Mucosa of stomach (tissue), 1 donor: Measurements from ENCODE around the gene PALLD.

Source experiments
- H3K27me3 ChIP-seq: one replicate; pipeline ENCODE4 v1.7.0; 2013; ENCODE audit warnings: mild to moderate bottlenecking, low read length; ENCODE audit not compliant: control insufficient read depth, insufficient read depth
- H3K36me3 ChIP-seq: one replicate; pipeline ENCODE4 v1.7.0; 2013; ENCODE audit warnings: low read length; ENCODE audit not compliant: control insufficient read depth, insufficient read depth
- H3K4me1 ChIP-seq: one replicate; pipeline ENCODE4 v1.7.0; 2013; ENCODE audit warnings: mild to moderate bottlenecking, low read length; ENCODE audit not compliant: control insufficient read depth, insufficient read depth
- H3K4me3 ChIP-seq: one replicate; pipeline ENCODE4 v1.7.0; 2013; ENCODE audit warnings: low read length
- H3K9ac ChIP-seq: one replicate; pipeline ENCODE4 v1.7.0; 2013; ENCODE audit warnings: mild to moderate bottlenecking, low read length, moderate library complexity
- H3K9me3 ChIP-seq: one replicate; pipeline ENCODE4 v1.7.0; 2013; ENCODE audit warnings: mild to moderate bottlenecking, low read length, moderate library complexity; ENCODE audit not compliant: control insufficient read depth
- donor health status: Pancreatic carcinoma.

The PALLD gene

DNA sequence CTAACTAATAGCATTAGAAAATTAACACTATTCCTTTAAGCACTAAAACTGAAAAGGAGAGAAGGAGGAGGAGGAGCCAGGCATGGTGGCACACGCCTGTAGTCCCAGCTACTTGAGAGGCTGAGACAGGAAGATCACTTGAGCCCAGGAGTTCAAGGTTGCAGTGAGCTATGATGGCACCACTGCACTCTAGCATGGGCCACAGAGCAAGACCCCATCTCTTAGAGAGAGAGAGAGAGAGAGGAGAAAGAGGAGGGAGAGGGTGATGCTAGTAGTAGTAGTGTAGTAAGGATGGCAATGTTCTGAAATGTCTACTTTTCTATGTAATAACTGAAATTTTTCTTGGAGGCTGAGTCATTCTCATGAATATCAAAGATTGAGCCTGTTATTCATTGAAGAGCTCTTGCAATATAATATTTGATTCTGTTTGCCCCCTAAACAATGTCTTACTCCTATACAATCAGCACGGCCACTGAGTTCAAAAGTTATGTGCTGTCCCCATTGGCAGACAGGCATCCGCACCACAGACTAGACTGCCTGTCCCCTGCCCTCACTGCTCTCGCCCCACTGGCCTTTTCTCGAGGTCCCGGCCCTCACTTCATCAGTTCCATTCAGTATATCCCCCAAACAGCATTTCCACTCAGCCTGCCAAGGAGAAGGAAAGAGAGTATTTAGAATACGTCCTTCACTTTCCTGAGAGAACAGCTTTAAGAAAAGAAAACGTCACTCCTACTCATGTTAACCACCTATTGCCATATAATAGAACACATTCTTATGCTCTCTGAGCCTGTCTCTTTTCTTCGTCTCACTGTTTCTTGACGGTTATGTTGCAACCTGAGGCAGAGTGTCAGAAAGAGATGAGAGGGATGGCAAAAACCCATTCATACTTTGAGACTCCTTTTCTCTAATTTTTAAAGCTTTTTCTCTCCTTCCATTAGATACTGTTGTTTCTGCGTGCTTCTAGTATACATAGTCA is 238.1 kb downstream of the PALLD start:
- Histone ChIP-seq H3K9me3 (no peaks in the 10 kb centered on the region), H3K36me3 (no peaks in the 10 kb centered on the region), H3K4me1 (no peaks in the 10 kb centered on the region), H3K9ac (no peak overlapping the region), H3K4me3 (no peak overlapping the region), H3K27me3 (no peaks in the 10 kb centered on the region)

DNA sequence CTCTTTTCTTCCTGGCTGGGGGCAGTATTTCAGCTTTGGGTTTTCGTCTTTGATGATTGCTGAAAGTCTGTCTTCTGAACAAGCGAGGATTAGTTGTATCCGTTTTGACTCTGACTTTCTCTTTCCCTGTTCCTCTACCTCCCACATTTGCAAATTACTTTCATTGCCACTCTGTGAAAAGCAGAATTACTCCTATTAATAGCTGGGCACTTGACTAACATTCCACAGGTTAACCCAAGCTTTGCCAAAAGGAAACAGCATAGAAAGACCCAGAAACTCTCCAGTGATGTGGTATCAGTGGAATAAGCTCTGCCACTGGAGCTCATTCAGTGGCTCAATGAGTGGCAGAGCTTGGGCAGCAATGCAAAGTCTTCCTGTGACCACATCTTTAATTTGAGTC is 238.9 kb downstream of the PALLD start:
- Histone ChIP-seq H3K4me1 (no peaks in the 10 kb centered on the region), H3K36me3 (no peaks in the 10 kb centered on the region), H3K27me3 (no peaks in the 10 kb centered on the region), H3K4me3 (no peak overlapping the region), H3K9ac (no peak overlapping the region), H3K9me3 (no peaks in the 10 kb centered on the region)

DNA sequence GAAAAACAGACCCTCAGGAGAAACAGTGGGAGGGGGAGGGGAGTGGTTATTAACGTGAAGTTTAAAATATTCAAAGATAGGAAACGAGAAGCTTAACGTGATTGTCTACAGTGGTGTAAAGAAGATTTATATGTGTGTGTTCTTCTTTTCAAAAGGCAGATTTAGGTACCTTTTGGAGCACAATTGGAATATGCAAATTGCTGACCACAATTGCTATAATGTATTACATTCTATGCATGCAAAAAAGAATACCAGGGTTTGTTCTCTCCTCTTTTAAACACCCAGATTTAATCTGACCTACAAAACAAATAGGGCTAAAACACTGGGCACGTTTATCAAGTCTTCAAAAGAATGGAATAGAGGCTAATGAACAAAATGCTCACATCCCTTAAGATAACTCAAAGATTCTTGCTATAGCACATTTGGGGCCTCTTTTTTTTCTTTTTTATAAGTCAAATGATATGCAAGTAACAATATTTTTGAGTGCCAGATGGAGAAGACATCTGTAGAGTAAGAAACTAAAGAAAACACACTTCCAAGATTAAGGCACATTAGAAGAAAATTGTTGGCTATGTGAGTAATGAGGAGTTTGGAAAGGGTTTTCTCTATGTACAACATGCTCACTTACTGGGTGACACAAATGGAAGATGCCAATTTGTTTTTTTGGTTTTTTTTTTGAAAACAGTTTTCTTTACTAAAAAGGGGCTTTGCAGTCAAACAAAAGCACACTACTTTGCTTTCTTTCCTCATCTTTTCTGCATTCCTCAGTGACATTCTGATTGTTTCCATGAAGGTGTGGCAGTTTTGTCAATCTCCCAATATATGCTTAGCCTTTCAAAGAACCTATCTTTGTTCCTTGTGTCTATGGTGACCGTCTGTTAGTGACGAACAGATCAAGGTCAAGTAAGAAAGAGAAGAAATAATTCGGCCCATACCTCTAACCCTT is 240.3 kb downstream of the PALLD start:
- H3K4me1 ChIP-seq = peaks cover 7% of the 10 kb centered on the region

DNA sequence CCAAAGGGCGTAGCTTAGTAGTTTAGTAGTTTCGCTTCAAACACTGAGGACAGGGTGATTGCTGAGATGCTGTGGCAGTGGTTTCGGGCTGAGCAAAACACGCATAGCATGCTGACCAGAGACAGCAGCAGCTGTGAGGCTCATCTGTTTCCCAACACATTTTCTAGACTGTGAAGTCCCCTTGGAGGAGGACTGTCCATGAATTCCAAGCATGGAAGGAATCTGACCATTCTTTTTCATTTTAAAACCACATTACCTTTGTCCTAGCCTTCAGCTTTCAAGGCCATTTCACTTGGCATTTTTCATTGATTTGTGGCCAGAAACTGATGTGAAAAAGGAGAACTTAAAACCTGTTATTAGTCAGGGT is 240.9 kb downstream of the PALLD start:
- no peak overlapping the region for H3K9ac ChIP-seq
- no peaks in the 10 kb centered on the region for H3K27me3 ChIP-seq
- peaks cover 7% of the 10 kb centered on the region for H3K4me1 ChIP-seq
- no peak overlapping the region for H3K4me3 ChIP-seq
- no peaks in the 10 kb centered on the region for H3K9me3 ChIP-seq
- H3K36me3 ChIP-seq = no peaks in the 10 kb centered on the region

More for the DNA sequence above, 240.3 kb downstream of the PALLD start:
- Histone ChIP-seq H3K27me3 (no peaks in the 10 kb centered on the region), H3K4me3 (no peak overlapping the region), H3K9ac (no peak overlapping the region), H3K36me3 (no peaks in the 10 kb centered on the region), H3K9me3 (no peaks in the 10 kb centered on the region)

DNA sequence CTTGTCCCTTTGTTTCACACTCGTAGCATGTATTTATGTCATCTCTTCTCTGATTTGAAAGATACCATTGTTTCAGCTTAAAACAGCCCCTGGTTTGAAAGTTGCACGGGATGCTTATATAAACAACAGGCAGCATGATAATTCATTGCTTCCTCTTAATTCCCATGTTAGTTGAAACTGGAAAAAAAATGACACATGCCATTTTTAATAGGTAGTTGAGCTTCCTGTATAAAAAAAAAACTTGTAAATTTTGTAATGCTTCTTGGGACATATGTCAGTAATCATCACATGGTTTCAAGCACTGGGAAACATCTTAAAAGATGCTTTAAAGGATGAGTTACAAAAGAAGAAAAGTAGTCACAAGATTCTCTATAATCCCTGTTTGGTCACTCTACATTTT is 243.0 kb downstream of the PALLD start:
- Histone ChIP-seq H3K4me3 (no peak overlapping the region), H3K27me3 (no peaks in the 10 kb centered on the region), H3K9ac (no peak overlapping the region), H3K9me3 (no peaks in the 10 kb centered on the region), H3K36me3 (no peaks in the 10 kb centered on the region), H3K4me1 (peaks cover 14% of the 10 kb centered on the region)

DNA sequence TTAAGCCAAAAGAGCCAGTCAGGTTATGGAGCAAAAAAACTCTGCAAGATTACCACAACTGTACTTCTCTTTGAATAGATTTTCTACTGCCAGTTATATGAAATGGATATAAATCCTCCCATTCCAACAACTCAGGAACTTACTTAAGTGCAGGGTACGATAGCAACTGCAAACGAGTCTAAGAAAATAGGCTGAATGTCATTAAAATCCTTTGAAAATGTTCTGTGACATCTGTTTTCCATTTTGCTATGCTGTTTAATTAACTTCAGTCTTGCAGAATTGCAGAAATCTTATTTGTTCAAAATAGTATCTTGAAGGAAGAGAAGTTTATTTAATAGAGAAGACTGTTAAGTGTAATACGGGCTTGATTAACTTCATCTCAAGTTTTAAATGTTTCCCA is 243.8 kb downstream of the PALLD start:
- Histone ChIP-seq H3K9ac (no peak overlapping the region), H3K4me1 (peaks cover 14% of the 10 kb centered on the region), H3K36me3 (no peaks in the 10 kb centered on the region), H3K9me3 (no peaks in the 10 kb centered on the region), H3K4me3 (no peak overlapping the region), H3K27me3 (no peaks in the 10 kb centered on the region)

DNA sequence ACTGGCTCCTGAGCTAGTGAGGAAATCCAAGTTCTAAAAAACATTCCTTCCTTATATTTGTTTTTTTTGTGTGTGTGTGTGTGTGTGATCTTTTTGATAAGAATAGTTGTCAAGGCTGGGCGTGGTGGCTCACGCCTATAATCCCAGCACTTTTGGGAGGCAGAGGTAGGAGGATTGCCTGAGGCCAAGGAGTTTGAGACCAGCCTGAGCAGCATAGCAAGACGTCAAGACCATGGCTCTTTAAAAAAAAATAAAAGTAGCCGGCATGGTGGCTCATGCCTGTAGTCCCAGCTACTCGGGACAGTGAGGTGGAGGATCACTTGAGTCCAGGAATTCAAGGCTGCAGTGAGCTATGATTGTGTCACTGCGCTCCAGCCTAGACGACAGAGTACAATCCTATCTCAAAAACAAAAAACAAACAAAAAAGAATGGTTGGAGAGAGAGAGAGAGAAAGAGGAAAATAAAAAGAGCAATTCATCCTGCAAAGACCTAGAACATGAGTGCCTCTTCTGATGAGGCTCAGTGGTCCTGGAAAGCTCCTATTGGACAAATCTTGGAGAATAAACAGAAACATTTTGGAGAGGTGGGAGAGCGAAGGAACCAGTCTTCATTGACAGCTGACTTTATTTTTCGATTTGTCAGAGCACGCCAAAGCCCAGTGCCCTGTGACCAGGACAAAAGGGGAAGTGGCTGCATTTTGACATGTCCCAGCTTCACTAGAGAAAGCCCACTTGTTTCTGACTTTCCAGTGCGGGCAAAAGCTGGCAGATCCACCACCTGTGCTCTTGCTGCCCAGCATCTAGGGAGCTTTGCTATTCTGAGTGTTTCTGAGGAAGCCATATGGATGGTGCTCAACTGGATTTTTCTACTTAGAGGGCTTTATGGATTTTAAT is 244.7 kb downstream of the PALLD start:
- peaks cover 14% of the 10 kb centered on the region for H3K4me1 ChIP-seq
- no peaks in the 10 kb centered on the region for H3K9me3 ChIP-seq
- no peaks in the 10 kb centered on the region for H3K36me3 ChIP-seq

DNA sequence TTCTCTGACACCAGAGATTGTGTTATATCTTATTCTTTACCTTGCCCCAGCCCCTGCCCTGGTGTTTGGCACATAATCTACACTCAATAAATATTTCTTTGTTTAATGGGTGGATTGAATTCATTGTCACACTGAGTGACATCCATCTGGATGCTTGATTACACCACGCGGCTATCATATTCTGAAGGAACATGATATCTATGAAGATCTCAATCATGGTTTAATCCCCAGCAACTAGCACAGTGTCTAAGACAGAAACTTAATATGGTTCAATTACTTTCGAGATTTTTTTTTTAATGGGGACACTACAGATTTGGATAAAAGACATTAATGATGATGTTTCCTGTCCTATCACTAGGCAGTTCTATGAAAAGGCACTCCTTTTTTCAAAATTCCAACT is 246.3 kb downstream of the PALLD start:
- H3K9ac ChIP-seq = no peak overlapping the region
- H3K27me3 ChIP-seq = no peaks in the 10 kb centered on the region
- H3K4me3 ChIP-seq = no peak overlapping the region
- no peaks in the 10 kb centered on the region for H3K9me3 ChIP-seq
- no peaks in the 10 kb centered on the region for H3K36me3 ChIP-seq
- H3K4me1 ChIP-seq = peaks cover 14% of the 10 kb centered on the region

More for the DNA sequence above, 244.7 kb downstream of the PALLD start:
- H3K27me3 ChIP-seq = no peaks in the 10 kb centered on the region
- no peak overlapping the region for H3K9ac ChIP-seq
- no peak overlapping the region for H3K4me3 ChIP-seq

DNA sequence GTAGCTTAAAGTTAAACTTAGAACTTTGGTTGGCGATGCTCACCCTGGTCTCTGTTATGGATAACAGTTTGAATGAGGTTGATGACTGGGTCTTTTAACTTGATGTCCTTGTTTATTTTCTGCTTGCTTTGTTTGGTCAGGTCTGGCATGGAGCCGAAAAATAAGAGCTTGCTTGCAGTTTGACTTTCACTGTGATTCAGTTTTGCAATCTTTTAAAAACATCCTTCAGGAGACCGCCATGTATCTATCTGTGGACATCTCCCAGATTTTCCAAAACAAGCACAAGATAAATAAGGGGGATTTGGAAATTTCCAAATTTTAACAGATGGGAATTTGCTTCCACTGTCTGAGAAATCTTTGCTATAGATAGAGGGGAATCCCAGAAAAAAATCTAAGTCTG is 246.7 kb downstream of the PALLD start:
- H3K4me3 ChIP-seq = no peak overlapping the region

DNA sequence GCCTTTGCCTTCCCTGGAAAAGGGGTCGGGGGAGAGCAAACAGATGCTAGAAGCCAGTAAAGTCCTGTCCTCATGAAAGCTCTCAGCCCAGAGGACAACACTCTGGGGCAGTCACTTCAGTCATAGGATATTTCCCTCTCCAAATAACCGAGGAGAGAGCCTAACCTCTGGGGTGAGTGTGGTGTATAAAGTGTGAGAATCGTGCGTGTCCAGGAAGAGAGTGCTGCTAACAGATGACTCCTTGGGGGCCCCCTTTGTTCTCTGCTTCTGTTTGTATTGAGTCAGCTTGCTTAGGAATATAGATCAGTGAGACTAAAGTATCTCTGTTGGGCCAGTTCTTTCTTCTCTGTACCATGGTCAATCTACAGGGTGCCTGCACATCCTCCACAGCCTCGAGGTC is 247.2 kb downstream of the PALLD start:
- peaks cover 14% of the 10 kb centered on the region for H3K4me1 ChIP-seq
- no peaks in the 10 kb centered on the region for H3K9me3 ChIP-seq
- no peaks in the 10 kb centered on the region for H3K36me3 ChIP-seq
- H3K27me3 ChIP-seq = no peaks in the 10 kb centered on the region
- no peak overlapping the region for H3K9ac ChIP-seq
- H3K4me3 ChIP-seq = no peak overlapping the region

More for the DNA sequence above, 246.7 kb downstream of the PALLD start:
- Histone ChIP-seq H3K36me3 (no peaks in the 10 kb centered on the region), H3K9ac (no peak overlapping the region), H3K27me3 (no peaks in the 10 kb centered on the region), H3K4me1 (peaks cover 14% of the 10 kb centered on the region), H3K9me3 (no peaks in the 10 kb centered on the region)

DNA sequence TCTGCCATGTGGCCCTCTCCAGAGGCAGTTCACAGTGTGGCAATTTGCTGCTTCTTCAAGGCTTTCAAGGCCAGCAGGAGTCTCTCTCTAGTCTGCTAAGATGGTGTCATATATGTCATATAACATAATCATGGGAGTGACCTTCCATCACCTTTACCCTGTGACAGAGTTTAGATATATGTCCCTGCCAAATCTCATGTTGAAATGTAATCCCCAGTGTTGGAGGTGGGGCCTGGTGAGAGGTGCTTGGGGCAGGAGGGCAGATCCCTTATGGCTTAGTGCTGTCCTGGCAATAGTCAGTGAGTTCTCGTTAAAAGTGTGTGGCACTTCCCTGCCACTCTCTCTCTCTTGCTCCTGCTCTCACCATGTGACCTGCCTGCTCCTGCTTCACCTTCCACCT is 252.0 kb downstream of the PALLD start:
- Histone ChIP-seq H3K4me3 (no peak overlapping the region), H3K9ac (no peak overlapping the region), H3K27me3 (no peaks in the 10 kb centered on the region), H3K36me3 (no peaks in the 10 kb centered on the region), H3K9me3 (no peaks in the 10 kb centered on the region), H3K4me1 (peaks cover 2% of the 10 kb centered on the region)
